SK-N-SH treated with all-trans-retinoic acid at 6 μM for 48 hours (cell line): ENCODE measurements around the gene STXBP5.

Experiments used
- ATAC-seq: fragments of 200-7000 bp; cut with Tn5 transposase; 3 replicates; pipeline ENCODE4 v1.9.1; 2020; ENCODE audit warnings: mild to moderate bottlenecking, moderate library complexity
- ARNTL ChIP-seq: fragments of 450-650 bp; formaldehyde crosslinking; IDR thresholded peaks from 2 replicates; pipeline ENCODE4 v1.5.0; 2020; ENCODE audit warnings: low read depth, mild to moderate bottlenecking, moderate library complexity, borderline replicate concordance
- BACH2 ChIP-seq: fragments of 250-450 bp; sonication (Bioruptor Pico); IDR thresholded peaks from 2 replicates; pipeline ENCODE4 v1.9.0; 2021; ENCODE audit warnings: mild to moderate bottlenecking, borderline replicate concordance
- CSDC2 ChIP-seq: fragments of 250-450 bp; sonication (Bioruptor Pico); IDR thresholded peaks from 2 replicates; pipeline ENCODE4 v1.5.0; 2020; ENCODE audit warnings: mild to moderate bottlenecking, moderate library complexity
- ESRRG ChIP-seq: fragments of 250-450 bp; sonication (Bioruptor Pico); IDR thresholded peaks from 2 replicates; pipeline ENCODE4 v1.6.1; 2021; ENCODE audit warnings: mild to moderate bottlenecking
- GLIS3 ChIP-seq: fragments of 250-450 bp; sonication (Bioruptor Pico); IDR thresholded peaks from 2 replicates; pipeline ENCODE4 v1.5.0; 2020; ENCODE audit warnings: mild to moderate bottlenecking, moderate library complexity
- ISL1 ChIP-seq: fragments of 250-450 bp; sonication (Bioruptor Pico); IDR thresholded peaks from 2 replicates; pipeline ENCODE4 v2.1.2; 2022; ENCODE audit warnings: mild to moderate bottlenecking, moderate library complexity
- OSR1 ChIP-seq: fragments of 250-450 bp; sonication (Bioruptor Pico); IDR thresholded peaks from 2 replicates; pipeline ENCODE4 v1.8.0; 2022; ENCODE audit warnings: moderate library complexity, mild to moderate bottlenecking, inconsistent platforms
- PATZ1 ChIP-seq: fragments of 250-450 bp; sonication (Bioruptor Pico); IDR thresholded peaks from 2 replicates; pipeline ENCODE4 v1.8.0; 2020; ENCODE audit warnings: mild to moderate bottlenecking, moderate library complexity, borderline replicate concordance
- RARB ChIP-seq: fragments of 250-450 bp; sonication (Bioruptor Pico); IDR thresholded peaks from 2 replicates; pipeline ENCODE4 v1.8.0; 2021; ENCODE audit warnings: mild to moderate bottlenecking, moderate library complexity
- SNAI2 ChIP-seq: fragments of 250-450 bp; sonication (Bioruptor Pico); IDR thresholded peaks from 2 replicates; pipeline ENCODE4 v1.5.0; 2020; ENCODE audit warnings: mild to moderate bottlenecking, moderate library complexity
- TOX ChIP-seq: fragments of 250-450 bp; sonication (Bioruptor Pico); IDR thresholded peaks from 2 replicates; pipeline ENCODE4 v1.8.0; 2021; ENCODE audit warnings: mild to moderate bottlenecking, moderate library complexity, borderline replicate concordance
- ZC3H10 ChIP-seq: fragments of 250-450 bp; sonication (Bioruptor Pico); IDR thresholded peaks from 2 replicates; pipeline ENCODE4 v1.5.1; 2021; ENCODE audit warnings: mild to moderate bottlenecking, moderate library complexity
- ZFP30 ChIP-seq: fragments of 450-650 bp; formaldehyde crosslinking; IDR thresholded peaks from 2 replicates; pipeline ENCODE4 v1.5.0; 2022; ENCODE audit warnings: mild to moderate bottlenecking, moderate library complexity
- ZNF565 ChIP-seq: fragments of 450-650 bp; formaldehyde crosslinking; conservative IDR thresholded peaks from 2 replicates; pipeline ENCODE4 v1.5.0; 2020; ENCODE audit warnings: low read depth, mild to moderate bottlenecking, moderate library complexity
- ZNF70 ChIP-seq: fragments of 450-650 bp; formaldehyde crosslinking; IDR thresholded peaks from 2 replicates; pipeline ENCODE4 v1.5.0; 2020; ENCODE audit warnings: mild to moderate bottlenecking, moderate library complexity
- ZNF8 ChIP-seq: fragments of 450-650 bp; formaldehyde crosslinking; IDR thresholded peaks from 2 replicates; pipeline ENCODE4 v1.5.0; 2020; ENCODE audit warnings: mild to moderate bottlenecking, moderate library complexity
- TF ChIP-seq, protein P1 (sequence below): fragments of 250-450 bp; sonication (Bioruptor Pico); IDR thresholded peaks from 2 replicates; pipeline ENCODE4 v1.5.1; 2021; ENCODE audit warnings: mild to moderate bottlenecking, moderate library complexity
- TF ChIP-seq, protein P2 (sequence below): fragments of 250-450 bp; sonication (Bioruptor Pico); IDR thresholded peaks from 2 replicates; pipeline ENCODE4 v1.8.0; 2021; ENCODE audit warnings: low read depth, mild to moderate bottlenecking, moderate library complexity, borderline replicate concordance
- TF ChIP-seq, protein P3 (sequence below): fragments of 250-450 bp; sonication (Bioruptor Pico); IDR thresholded peaks from 2 replicates; pipeline ENCODE4 v1.5.0; 2020; ENCODE audit warnings: mild to moderate bottlenecking, moderate library complexity
- TF ChIP-seq, protein P4 (sequence below): fragments of 250-450 bp; sonication (Bioruptor Pico); IDR thresholded peaks from 2 replicates; pipeline ENCODE4 v1.5.1; 2020; ENCODE audit warnings: low read depth, mild to moderate bottlenecking, moderate library complexity

STXBP5 gene

GRCh38 chr6:147345902-147346301 is 141.7 kb downstream of the STXBP5 start:
- ATAC-seq: no peak
- TF ChIP-seq BACH2 (CRISPR knock-in tag): no peak
- TF ChIP-seq, protein P1, sequence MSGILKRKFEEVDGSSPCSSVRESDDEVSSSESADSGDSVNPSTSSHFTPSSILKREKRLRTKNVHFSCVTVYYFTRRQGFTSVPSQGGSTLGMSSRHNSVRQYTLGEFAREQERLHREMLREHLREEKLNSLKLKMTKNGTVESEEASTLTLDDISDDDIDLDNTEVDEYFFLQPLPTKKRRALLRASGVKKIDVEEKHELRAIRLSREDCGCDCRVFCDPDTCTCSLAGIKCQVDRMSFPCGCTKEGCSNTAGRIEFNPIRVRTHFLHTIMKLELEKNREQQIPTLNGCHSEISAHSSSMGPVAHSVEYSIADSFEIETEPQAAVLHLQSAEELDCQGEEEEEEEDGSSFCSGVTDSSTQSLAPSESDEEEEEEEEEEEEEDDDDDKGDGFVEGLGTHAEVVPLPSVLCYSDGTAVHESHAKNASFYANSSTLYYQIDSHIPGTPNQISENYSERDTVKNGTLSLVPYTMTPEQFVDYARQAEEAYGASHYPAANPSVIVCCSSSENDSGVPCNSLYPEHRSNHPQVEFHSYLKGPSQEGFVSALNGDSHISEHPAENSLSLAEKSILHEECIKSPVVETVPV (CRISPR knock-in tag): no peak
- TF ChIP-seq ZC3H10 (CRISPR knock-in tag): no peak
- no peak for TF ChIP-seq ZNF8
- TF ChIP-seq ISL1 (CRISPR knock-in tag): no peak
- no peak for TF ChIP-seq ESRRG (CRISPR knock-in tag)
- no peak for TF ChIP-seq SNAI2
- TF ChIP-seq CSDC2 (CRISPR knock-in tag): no peak
- TF ChIP-seq, protein P2, sequence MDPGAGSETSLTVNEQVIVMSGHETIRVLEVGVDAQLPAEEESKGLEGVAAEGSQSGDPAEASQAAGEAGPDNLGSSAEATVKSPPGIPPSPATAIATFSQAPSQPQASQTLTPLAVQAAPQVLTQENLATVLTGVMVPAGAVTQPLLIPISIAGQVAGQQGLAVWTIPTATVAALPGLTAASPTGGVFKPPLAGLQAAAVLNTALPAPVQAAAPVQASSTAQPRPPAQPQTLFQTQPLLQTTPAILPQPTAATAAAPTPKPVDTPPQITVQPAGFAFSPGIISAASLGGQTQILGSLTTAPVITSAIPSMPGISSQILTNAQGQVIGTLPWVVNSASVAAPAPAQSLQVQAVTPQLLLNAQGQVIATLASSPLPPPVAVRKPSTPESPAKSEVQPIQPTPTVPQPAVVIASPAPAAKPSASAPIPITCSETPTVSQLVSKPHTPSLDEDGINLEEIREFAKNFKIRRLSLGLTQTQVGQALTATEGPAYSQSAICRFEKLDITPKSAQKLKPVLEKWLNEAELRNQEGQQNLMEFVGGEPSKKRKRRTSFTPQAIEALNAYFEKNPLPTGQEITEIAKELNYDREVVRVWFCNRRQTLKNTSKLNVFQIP (CRISPR knock-in tag): no peak
- TF ChIP-seq RARB: no peak
- TF ChIP-seq OSR1 (CRISPR knock-in tag): no peak
- TF ChIP-seq, all 23 proteins: peak for 0

- TF ChIP-seq, protein P1 (CRISPR knock-in tag): no peak
- TF ChIP-seq TOX (no peak), RARB (no peak), ZC3H10 (CRISPR knock-in tag) (no peak), BACH2 (CRISPR knock-in tag) (no peak), ARNTL (CRISPR knock-in tag) (no peak), OSR1 (CRISPR knock-in tag) (no peak), ZFP30 (no peak), ZNF70 (CRISPR knock-in tag) (no peak), GLIS3 (CRISPR knock-in tag) (no peak), PATZ1 (CRISPR knock-in tag) (no peak), SNAI2 (no peak), ZNF565 (no peak)
- TF ChIP-seq, protein P2 (CRISPR knock-in tag): no peak
- TF ChIP-seq, protein P3, sequence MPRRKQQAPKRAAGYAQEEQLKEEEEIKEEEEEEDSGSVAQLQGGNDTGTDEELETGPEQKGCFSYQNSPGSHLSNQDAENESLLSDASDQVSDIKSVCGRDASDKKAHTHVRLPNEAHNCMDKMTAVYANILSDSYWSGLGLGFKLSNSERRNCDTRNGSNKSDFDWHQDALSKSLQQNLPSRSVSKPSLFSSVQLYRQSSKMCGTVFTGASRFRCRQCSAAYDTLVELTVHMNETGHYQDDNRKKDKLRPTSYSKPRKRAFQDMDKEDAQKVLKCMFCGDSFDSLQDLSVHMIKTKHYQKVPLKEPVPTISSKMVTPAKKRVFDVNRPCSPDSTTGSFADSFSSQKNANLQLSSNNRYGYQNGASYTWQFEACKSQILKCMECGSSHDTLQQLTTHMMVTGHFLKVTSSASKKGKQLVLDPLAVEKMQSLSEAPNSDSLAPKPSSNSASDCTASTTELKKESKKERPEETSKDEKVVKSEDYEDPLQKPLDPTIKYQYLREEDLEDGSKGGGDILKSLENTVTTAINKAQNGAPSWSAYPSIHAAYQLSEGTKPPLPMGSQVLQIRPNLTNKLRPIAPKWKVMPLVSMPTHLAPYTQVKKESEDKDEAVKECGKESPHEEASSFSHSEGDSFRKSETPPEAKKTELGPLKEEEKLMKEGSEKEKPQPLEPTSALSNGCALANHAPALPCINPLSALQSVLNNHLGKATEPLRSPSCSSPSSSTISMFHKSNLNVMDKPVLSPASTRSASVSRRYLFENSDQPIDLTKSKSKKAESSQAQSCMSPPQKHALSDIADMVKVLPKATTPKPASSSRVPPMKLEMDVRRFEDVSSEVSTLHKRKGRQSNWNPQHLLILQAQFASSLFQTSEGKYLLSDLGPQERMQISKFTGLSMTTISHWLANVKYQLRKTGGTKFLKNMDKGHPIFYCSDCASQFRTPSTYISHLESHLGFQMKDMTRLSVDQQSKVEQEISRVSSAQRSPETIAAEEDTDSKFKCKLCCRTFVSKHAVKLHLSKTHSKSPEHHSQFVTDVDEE: no peak
- TF ChIP-seq, protein P4, sequence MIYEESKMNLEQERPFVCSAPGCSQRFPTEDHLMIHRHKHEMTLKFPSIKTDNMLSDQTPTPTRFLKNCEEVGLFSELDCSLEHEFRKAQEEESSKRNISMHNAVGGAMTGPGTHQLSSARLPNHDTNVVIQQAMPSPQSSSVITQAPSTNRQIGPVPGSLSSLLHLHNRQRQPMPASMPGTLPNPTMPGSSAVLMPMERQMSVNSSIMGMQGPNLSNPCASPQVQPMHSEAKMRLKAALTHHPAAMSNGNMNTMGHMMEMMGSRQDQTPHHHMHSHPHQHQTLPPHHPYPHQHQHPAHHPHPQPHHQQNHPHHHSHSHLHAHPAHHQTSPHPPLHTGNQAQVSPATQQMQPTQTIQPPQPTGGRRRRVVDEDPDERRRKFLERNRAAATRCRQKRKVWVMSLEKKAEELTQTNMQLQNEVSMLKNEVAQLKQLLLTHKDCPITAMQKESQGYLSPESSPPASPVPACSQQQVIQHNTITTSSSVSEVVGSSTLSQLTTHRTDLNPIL (CRISPR knock-in tag): no peak
- no peak for ATAC-seq
Observed at GRCh38 chr6:147347179-147347881, 143.1 kb downstream of the STXBP5 start.
